NCI-H2107 treated with DMSO at 0.1 percent for 48 hours (cell line): ENCODE measurements around the gene SGCD.

Source experiments
- DNase-seq: peaks from one replicate; lab custom pipeline; 2025; ENCODE audit not compliant: unreplicated experiment; lab: John Stamatoyannopoulos, UW

SGCD gene

GRCh38 chr5:156361436-156362109 lies 34.6 kb downstream of the SGCD start:
- DNase-seq = no peak

- DNase-seq = no peak
These were observed 36.9 kb downstream of the SGCD start for GRCh38 chr5:156363861-156364260.

- no peak for DNase-seq
These were observed 39.6 kb downstream of the SGCD start for GRCh38 chr5:156366521-156366920.

GRCh38 chr5:156367597-156367996 lies 40.6 kb downstream of the SGCD start:
- DNase-seq = no peak

GRCh38 chr5:156375895-156376495 lies 49.0 kb downstream of the SGCD start:
- no peak for DNase-seq

- no peak for DNase-seq
These were observed 49.8 kb downstream of the SGCD start for GRCh38 chr5:156376751-156377150.

GRCh38 chr5:156378159-156378558 lies 51.2 kb downstream of the SGCD start:
- no peak for DNase-seq

- no peak for DNase-seq
These were observed 52.2 kb downstream of the SGCD start for GRCh38 chr5:156379206-156379605.

- DNase-seq = no peak
These were observed 53.9 kb downstream of the SGCD start for GRCh38 chr5:156380848-156381247.

GRCh38 chr5:156383510-156384265 lies 56.7 kb downstream of the SGCD start:
- DNase-seq = no peak

- no peak for DNase-seq
These were observed 58.5 kb downstream of the SGCD start for GRCh38 chr5:156385416-156385815.

GRCh38 chr5:156386976-156387375 lies 60.0 kb downstream of the SGCD start:
- no peak for DNase-seq

- DNase-seq = no peak
These were observed 60.4 kb downstream of the SGCD start for GRCh38 chr5:156387391-156387790.

GRCh38 chr5:156388233-156388632 lies 61.3 kb downstream of the SGCD start:
- no peak for DNase-seq

- no peak for DNase-seq
These were observed 64.2 kb downstream of the SGCD start for GRCh38 chr5:156391139-156391538.

- no peak for DNase-seq
These were observed 67.0 kb downstream of the SGCD start for GRCh38 chr5:156393980-156394379.

GRCh38 chr5:156394642-156395305 lies 67.8 kb downstream of the SGCD start:
- DNase-seq = no peak

- DNase-seq = no peak
These were observed 68.3 kb downstream of the SGCD start for GRCh38 chr5:156395306-156395675.

- no peak for DNase-seq
These were observed 69.3 kb downstream of the SGCD start for GRCh38 chr5:156396063-156396829.

GRCh38 chr5:156396830-156397081 lies 69.8 kb downstream of the SGCD start:
- DNase-seq = no peak

- no peak for DNase-seq
These were observed 72.4 kb downstream of the SGCD start for GRCh38 chr5:156399323-156399722.
